ENCODE results near the gene MIPEP.
"Not testable (repeated sequence)": the region's sequence is repeated elsewhere in the genome, so short reads cannot be mapped to it uniquely, and the experiment has no call there.

MIPEP gene

DNA sequence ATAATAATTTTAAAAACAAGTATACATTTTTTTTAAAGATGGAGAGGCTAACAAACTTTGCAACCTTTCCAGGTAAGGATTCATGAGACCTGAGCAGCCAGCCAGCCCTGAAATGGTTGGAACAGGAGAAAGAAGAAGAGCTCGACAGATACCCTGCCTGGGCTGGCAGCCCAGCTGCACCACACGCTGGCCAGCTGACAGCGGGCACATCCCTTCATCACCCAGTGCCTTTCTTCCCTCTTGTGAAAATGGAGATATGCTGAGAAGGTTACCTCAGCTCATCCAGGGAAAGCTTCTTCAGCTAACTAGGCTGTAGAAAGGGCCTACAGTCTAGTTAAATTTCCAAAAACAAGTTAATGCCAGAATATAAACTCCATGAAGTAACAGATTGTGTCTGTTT, 4.8 kb downstream of the MIPEP start:
- DNase-seq, result not testable (repeated sequence)

GRCh38 chr13:23883255-23883654, 5.9 kb downstream of the MIPEP start:
- no peak for DNase-seq

DNA sequence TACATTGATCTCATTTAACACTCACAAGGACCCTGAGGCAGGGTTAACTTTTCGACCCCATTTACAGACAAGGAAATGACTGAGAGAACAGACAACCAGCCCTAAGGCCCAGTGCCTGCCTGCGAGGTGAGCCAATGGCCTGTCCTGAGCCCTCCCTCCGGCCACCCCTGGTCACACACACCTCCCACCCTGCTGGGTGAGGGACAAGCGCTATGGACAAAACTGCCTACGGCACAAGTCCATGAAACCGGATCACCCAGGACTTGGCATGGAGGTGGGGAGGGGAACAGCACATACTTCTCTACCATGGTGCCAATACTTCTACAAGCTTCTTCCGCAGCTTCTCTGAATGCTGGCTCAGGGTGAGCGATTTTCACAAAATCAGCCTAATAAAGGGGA, 7.8 kb downstream of the MIPEP start:
- DNase-seq, result not testable (repeated sequence)

DNA sequence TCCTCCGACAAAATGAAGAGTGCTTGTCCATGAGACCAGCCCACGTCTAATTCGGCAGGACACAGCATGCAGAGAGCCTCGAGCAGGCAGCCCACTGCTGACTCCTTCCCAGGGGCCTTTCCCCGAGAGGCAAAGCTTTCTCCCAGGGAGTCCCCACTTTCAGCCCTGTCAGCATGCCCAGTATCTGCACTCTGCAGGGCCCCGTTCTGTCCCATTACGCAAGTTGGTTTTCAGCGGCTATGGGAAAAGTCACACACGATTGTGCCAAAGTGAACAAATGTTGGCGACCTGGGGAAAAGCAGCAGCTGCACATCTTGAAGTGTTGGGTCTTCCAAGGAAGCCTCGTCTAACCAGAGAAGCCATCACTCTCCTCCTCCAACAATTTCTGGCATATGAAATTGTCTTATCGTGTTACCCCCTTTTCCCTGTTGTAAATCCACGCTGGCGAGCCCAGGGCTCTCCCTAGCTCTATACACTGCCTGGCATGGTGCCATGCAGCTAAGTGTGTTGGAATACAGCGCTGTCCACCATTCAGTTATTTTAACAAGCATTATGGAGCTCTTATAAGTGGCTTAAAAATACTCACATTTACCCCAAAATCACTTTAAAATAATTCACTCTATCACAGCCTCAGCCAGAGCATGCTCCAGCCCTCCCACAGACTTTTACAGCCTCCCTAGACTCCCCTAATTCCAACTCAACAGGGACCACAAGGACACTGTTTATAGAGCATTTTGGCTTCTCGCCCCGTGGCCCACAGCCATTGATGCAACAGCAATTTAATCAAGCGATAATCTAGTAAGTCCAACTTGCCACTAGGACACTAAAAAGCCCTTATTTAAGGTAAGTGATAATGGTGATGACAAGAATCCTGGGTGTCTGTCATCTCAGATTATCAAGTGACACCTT, 8.5 kb downstream of the MIPEP start:
- not testable (repeated sequence) for DNase-seq

DNA sequence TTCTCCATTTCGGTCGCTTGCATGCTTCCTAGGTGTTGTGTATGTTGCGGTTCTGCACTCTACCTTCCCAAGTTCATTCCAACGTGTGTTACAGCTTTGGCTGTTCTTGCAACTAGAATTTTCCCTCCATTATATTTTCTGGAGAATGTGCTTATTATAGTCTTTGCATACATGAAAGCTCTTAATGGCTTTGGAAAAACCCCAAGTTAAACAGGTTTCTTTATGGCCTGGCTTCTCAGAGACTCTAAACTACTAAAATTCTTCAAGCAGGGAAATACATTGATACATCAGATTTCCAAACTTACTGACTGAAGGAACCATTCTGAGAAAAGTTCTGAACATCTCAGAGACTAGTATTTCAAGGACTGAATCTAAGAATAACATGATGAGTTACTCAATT, 11.9 kb downstream of the MIPEP start:
- DNase-seq, result no peak

GRCh38 chr13:23876265-23876664, 12.9 kb downstream of the MIPEP start:
- peak; percentile 1 for DNase-seq

GRCh38 chr13:23871616-23872220, 17.5 kb downstream of the MIPEP start:
- DNase-seq, result peak; percentile 24

DNA sequence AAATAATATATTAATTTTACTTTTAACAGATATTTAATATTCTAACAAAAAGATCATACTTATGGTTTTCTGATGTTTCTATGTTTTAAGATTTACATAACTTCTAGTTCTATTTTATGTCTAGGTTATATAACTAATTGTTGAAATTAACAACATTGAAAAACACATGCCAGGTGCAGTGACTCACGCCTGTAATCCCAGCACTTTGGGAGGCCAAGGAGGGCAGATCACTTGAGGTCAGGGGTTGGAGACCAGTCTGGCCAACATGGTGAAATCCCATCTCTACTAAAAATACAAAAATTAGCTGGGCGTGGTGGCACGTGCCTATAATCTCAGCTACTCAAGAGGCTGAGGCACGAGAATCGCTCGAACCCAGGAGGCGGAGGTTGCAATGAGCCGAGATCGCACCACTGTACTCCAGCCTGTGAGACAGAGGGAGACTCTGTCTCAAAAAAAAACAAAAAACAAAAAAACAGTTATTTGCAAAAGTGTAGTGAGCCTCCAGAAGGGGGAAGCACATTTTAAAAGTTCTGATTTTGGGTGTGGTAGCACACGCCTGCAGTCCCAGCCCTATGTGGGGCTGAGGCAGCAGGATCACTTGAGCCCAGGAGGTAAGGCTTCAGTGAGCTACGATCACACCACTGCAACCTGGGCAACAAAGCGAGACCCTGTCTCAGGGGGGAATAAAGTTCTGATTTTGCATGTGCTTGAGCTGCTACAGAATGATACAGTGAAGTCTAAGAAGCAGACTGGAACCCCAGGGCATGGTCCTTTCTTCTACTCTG, 18.7 kb downstream of the MIPEP start:
- no peak for DNase-seq

GRCh38 chr13:23868521-23868920, 20.7 kb downstream of the MIPEP start:
- no peak for DNase-seq

DNA sequence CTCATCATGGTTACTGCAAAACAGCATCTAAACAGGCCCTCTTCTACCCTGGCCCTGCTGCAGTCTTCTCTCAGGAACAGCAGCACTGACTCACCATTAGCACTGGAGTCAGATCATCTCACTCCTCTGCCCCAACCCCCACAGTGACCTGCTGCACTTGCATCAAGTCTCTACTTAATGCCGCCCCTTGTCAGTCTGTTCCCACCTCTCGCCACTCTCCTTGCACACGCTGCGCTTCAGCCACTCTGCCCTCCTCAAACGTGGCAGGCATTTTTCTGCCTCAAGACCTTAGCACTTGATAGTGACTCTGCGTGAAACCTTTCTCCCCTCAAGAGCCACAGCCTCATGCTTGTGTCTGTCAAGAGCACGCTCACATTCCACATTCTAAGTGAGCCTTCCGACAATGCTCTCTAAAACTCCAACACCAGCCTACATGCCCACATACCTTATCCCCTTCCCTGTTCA, 22.1 kb downstream of the MIPEP start:
- peak; percentile 1 for DNase-seq

DNA sequence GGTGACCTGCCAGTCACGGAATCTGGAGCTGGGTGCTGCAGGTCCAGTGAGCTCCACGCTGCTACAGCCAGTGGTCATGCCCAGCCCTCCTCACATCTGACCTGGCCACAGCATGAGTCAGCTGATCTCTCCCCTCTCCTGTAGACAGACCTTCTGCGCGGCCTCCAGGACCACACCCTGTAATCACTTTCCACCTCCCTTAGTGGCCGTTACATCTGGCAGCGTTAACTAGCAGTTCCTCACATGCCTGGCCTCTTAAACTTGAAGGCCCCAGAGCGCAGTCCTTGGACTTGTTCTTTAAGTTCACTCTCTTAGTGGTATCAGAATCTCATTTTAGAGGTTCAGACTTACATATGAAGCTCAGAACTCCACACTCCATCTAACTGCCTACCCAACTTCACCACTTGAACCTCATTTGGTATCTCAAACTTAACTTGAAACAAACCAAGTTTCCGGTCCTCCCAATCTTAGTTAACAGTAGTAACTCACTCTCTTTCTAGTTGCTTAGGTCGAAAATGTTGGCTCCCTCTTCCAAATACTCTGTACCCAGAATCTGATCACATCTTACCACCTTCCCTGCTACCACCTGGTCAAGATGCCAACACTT, 22.7 kb downstream of the MIPEP start:
- DNase-seq, result no peak

- DNase-seq, result no peak
Observed at GRCh38 chr13:23865906-23866305, 23.3 kb downstream of the MIPEP start.

DNA sequence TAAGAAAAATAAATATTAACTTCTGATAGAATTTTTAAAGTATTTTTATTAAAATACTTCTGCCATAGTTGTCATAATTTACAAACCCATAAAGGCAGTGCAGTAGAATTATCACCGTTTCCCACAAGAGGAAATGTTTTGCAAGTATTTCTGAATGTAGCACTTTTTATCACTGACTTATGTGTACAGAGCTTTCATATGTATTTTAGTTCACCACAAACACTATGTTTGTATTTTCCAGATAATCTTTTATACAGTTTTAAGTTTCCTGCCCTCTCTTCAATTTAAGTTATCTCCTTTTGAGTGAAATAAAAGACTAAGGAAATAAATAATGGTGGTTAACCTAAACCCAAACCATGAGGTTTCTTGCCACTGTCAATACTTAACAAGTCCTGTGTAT, 24.2 kb downstream of the MIPEP start:
- no peak for DNase-seq

- DNase-seq, result no peak
Observed at GRCh38 chr13:23861310-23861709, 27.9 kb downstream of the MIPEP start.

GRCh38 chr13:23859904-23860303, 29.3 kb downstream of the MIPEP start:
- no peak for DNase-seq

GRCh38 chr13:23859455-23859854, 29.7 kb downstream of the MIPEP start:
- no peak for DNase-seq

DNA sequence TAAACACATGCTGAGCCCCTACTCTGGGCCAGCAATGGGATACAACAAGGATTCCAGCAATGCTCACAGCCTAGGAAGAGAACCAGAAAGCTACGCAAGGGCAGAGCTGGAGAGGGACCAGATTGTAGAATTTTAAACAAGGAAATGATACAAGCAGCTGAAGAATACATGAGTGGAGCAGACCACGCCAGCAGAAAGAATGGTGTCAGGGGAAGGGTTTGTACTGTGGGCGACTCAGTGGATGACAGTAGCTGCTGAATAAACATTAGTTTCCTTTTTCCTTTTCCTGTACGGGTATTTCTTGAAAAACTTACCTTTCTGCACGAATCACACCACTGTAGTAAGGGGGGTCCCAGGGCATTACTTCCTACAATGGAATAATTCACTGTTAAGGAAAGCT, 30.7 kb downstream of the MIPEP start:
- DNase-seq, result no peak

- DNase-seq, result no peak
Observed at GRCh38 chr13:23856008-23856750, 33.0 kb downstream of the MIPEP start.

DNA sequence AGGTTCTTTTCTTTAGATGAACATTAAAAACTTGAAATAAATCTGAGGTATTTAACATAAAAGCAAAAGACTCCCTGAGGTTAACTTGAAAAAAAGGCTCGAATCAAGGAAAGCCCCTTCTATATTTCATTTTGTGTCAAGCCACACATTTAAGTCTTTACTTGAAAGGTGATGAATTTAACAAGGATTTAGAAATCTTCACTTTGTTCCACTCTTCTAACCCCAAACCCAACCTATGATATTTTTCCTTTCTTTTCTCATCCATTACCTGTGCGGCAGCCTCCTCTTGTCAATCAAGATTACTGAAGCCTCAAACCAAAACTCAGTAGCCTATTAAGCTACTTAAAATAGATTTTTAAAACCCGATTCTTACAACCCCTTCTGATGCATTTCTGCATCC, 33.8 kb downstream of the MIPEP start:
- DNase-seq, result no peak

DNA sequence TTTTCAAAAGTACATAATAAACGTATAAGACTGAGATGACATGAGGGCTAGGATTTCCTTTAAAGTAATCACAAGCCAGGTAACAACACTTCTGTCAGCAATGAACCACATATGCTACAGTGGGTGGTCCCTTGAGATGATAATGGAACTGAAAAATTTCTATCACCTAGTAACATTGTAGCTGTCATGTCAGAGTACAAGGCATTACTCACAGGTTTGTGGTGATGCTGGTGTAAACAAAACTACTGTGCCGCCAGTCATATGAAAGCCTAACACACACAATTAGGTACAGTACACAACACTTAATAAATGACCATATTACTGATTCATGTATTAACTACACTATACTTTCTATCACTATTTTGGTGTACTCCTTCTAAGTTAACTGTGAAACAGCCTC, 36.8 kb downstream of the MIPEP start:
- no peak for DNase-seq

GRCh38 chr13:23851106-23851505, 38.1 kb downstream of the MIPEP start:
- peak; percentile 0 for DNase-seq

DNA sequence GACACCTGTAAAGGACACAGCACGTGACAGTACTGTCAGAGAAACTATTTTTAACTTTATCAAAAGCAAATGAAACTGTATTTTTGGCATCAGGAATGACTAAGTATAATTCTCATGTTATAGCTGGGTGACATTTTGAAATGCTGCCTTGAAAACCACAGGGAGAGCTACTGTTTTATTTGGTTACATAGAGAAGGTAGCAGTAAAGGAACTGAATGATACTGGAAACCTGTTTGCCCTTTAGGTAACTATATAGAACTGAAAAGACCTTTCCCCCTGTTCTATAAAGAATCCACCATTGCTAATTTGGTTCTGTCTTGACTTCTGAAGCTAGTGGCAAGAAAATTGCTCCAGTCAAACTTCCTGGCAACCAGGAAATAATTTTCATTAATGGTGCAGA, 39.1 kb downstream of the MIPEP start:
- no peak for DNase-seq

All from kidney glomerular epithelial cell (primary cell).